LoVo (cell line): ENCODE measurements around the gene MYOZ3.

ENCODE experiments used
- DNase-seq: peaks from one replicate; pipeline ENCODE4 v3.0.0-alpha.2; 2016; ENCODE audit warnings: low spot score

Gene MYOZ3

GRCh38 chr5:150659360-150660107 is 1.5 kb upstream of the MYOZ3 start:
- no peak for DNase-seq

- no peak for DNase-seq
Observed at GRCh38 chr5:150660108-150660831, 781 bp upstream of the MYOZ3 start.

- no peak for DNase-seq
Observed at GRCh38 chr5:150661821-150662596, 958 bp downstream of the MYOZ3 start.

GRCh38 chr5:150662731-150663516 is 1.9 kb downstream of the MYOZ3 start:
- no peak for DNase-seq

- DNase-seq = no peak
Observed at GRCh38 chr5:150663936-150664335, 2.9 kb downstream of the MYOZ3 start.

- no peak for DNase-seq
Observed at GRCh38 chr5:150665044-150665443, 4.0 kb downstream of the MYOZ3 start.

- DNase-seq = no peak
Observed at GRCh38 chr5:150670275-150670947, 9.4 kb downstream of the MYOZ3 start.

- no peak for DNase-seq
Observed at GRCh38 chr5:150670948-150671310, 9.9 kb downstream of the MYOZ3 start.

GRCh38 chr5:150671509-150672236 is 10.6 kb downstream of the MYOZ3 start:
- DNase-seq = no peak

GRCh38 chr5:150672237-150672883 is 11.3 kb downstream of the MYOZ3 start:
- no peak for DNase-seq

- DNase-seq = no peak
Observed at GRCh38 chr5:150672884-150673275, 11.8 kb downstream of the MYOZ3 start.

- DNase-seq = no peak
Observed at GRCh38 chr5:150674341-150674821, 13.3 kb downstream of the MYOZ3 start.

GRCh38 chr5:150675069-150675468 is 14.0 kb downstream of the MYOZ3 start:
- DNase-seq = no peak

- DNase-seq = no peak
Observed at GRCh38 chr5:150676578-150676977, 15.5 kb downstream of the MYOZ3 start.

- no peak for DNase-seq
Observed at GRCh38 chr5:150689120-150689519, 28.1 kb downstream of the MYOZ3 start.

- no peak for DNase-seq
Observed at GRCh38 chr5:150690760-150691159, 29.7 kb downstream of the MYOZ3 start.

GRCh38 chr5:150692276-150692675 is 31.2 kb downstream of the MYOZ3 start:
- no peak for DNase-seq

- DNase-seq = no peak
Observed at GRCh38 chr5:150694612-150695011, 33.6 kb downstream of the MYOZ3 start.

GRCh38 chr5:150700246-150700593 is 39.2 kb downstream of the MYOZ3 start:
- no peak for DNase-seq
